H1 (cell line): ENCODE data around the gene MYH7B. TPM values are rescaled to one million over a fixed set of nuclear protein-coding genes. Genes with fewer than 3 reads are reported as not detected.

Experiments used
- CTCF ChIA-PET: fragments of 300-600 bp; sonication (Branson Sonifier 250); formaldehyde crosslinking; loops from one replicate; lab custom pipeline; 2021; ENCODE audit not compliant: partially characterized antibody; lab: Charles Lee
- POLR2A ChIA-PET: fragments of 300-600 bp; sonication (Branson Sonifier 250); formaldehyde crosslinking; loops from one replicate; lab custom pipeline; 2021; ENCODE audit warnings: inconsistent platforms; ENCODE audit not compliant: partially characterized antibody; lab: Charles Lee
- DNase-seq, 2 experiments: peaks; one replicate each; pipeline versions ENCODE4 v3.0.0 to v3.0.0-alpha.2; 2010 to 2022; ENCODE audit warnings: low spot score in 2 of 2, low read depth in 1 of 2, mixed read lengths in 1 of 2
- FAIRE-seq: peaks from 2 replicates; lab custom pipeline; 2011; peaks lifted over from hg19 to GRCh38; lab: Jason Lieb, UNC
- H2AFZ ChIP-seq: 2 replicates; pipeline ENCODE4 v1.8.1; 2012; ENCODE audit warnings: low read length, inconsistent platforms
- H2AK5ac ChIP-seq: 2 replicates; pipeline ENCODE4 v1.6.1; 2013; ENCODE audit warnings: low read depth, low read length
- H2BK120ac ChIP-seq: replicated peaks from 2 replicates; pipeline ENCODE3; 2013; ENCODE audit warnings: low read depth, low read length, inconsistent platforms
- H2BK12ac ChIP-seq: 2 replicates; pipeline ENCODE4 v1.6.1; 2013; ENCODE audit warnings: low read depth, low read length
- H2BK15ac ChIP-seq: 2 replicates; pipeline ENCODE4 v1.6.1; 2013; ENCODE audit warnings: low read length
- H2BK20ac ChIP-seq: 2 replicates; pipeline ENCODE4 v1.6.1; 2013; ENCODE audit warnings: low read length
- H2BK5ac ChIP-seq: 2 replicates; pipeline ENCODE4 v1.6.1; 2013; ENCODE audit warnings: low read depth, low read length
- H3K14ac ChIP-seq: 2 replicates; pipeline ENCODE4 v1.6.1; 2013; ENCODE audit warnings: inconsistent platforms; ENCODE audit not compliant: insufficient read length
- H3K18ac ChIP-seq: 2 replicates; pipeline ENCODE4 v1.6.1; 2013; ENCODE audit warnings: low read length; ENCODE audit errors: extremely low read depth
- H3K23ac ChIP-seq: 2 replicates; pipeline ENCODE4 v1.6.1; 2013; ENCODE audit warnings: inconsistent platforms; ENCODE audit not compliant: insufficient read length
- H3K23me2 ChIP-seq: 2 replicates; pipeline ENCODE4 v1.6.1; 2013; ENCODE audit warnings: low read depth, low read length
- H3K27ac ChIP-seq: 2 replicates; pipeline ENCODE4 v1.6.1; 2011; ENCODE audit warnings: low read depth, low read length, inconsistent platforms
- H3K27me3 ChIP-seq, 4 experiments: replicated peaks in 1 of 4; 1 replicate in 1 of 4; 2 replicates in 3 of 4; pipeline versions ENCODE4 v1.6.1 to v1.8.1; 2011 to 2013; ENCODE audit warnings: low read length in 3 of 4, mild to moderate bottlenecking in 3 of 4, inconsistent platforms in 2 of 4, mixed read lengths in 2 of 4, moderate library complexity in 1 of 4; ENCODE audit not compliant: control insufficient read depth in 3 of 4, insufficient read depth in 3 of 4; ENCODE audit errors: extremely low read depth in 1 of 4
- H3K36me3 ChIP-seq, 4 experiments: 2 replicates each; pipeline versions ENCODE4 v1.6.1 to v1.8.1; 2011 to 2013; ENCODE audit warnings: mild to moderate bottlenecking in 4 of 4, low read length in 3 of 4, moderate library complexity in 2 of 4, control low read depth in 1 of 4, inconsistent platforms in 1 of 4; ENCODE audit not compliant: insufficient read depth in 4 of 4, control insufficient read depth in 2 of 4
- H3K4ac ChIP-seq: replicated peaks from 2 replicates; pipeline ENCODE3; 2013; ENCODE audit warnings: low read length, low read depth, mixed read lengths, inconsistent platforms; ENCODE audit not compliant: insufficient read length
- H3K4me1 ChIP-seq, 4 experiments: replicated peaks in 1 of 4; 1 replicate in 1 of 4; 2 replicates in 3 of 4; pipeline versions ENCODE4 v1.6.1 to v1.8.1; 2011 to 2013; ENCODE audit warnings: low read length in 3 of 4, inconsistent platforms in 2 of 4, mixed read lengths in 1 of 4; ENCODE audit not compliant: insufficient read depth in 4 of 4, control insufficient read depth in 3 of 4
- H3K4me2 ChIP-seq, 2 experiments: 2 replicates each; pipeline versions ENCODE4 v1.6.1 to v1.8.1; 2011 to 2013; ENCODE audit warnings: low read depth in 2 of 2, low read length in 2 of 2, control low read depth in 1 of 2, inconsistent platforms in 1 of 2, mild to moderate bottlenecking in 1 of 2; ENCODE audit not compliant: insufficient read depth in 1 of 2
- H3K4me3 ChIP-seq, 4 experiments: fragments of 200-600, 300-600 bp in 1 of 4; sonication (generic), shearing (Covaris generic), sonication (Bioruptor Twin) in 1 of 4; 2 replicates each; pipeline versions ENCODE4 v1.5.1 to v1.8.1; 2011 to 2016; ENCODE audit warnings: low read length in 4 of 4, low read depth in 3 of 4, control low read depth in 2 of 4, inconsistent platforms in 2 of 4, mild to moderate bottlenecking in 2 of 4, mixed read lengths in 1 of 4, moderate library complexity in 1 of 4; ENCODE audit not compliant: insufficient read depth in 2 of 4; ENCODE audit errors: extremely low read depth in 1 of 4
- H3K56ac ChIP-seq: replicated peaks from 2 replicates; pipeline ENCODE3; 2013; ENCODE audit warnings: low read depth, mild to moderate bottlenecking, mixed read lengths, low read length, inconsistent platforms; ENCODE audit not compliant: insufficient read length
- H3K79me1 ChIP-seq: 2 replicates; pipeline ENCODE4 v1.6.1; 2013; ENCODE audit warnings: low read depth, low read length, control low read depth
- H3K79me2 ChIP-seq, 2 experiments: 2 replicates each; pipeline versions ENCODE4 v1.6.1 to v1.8.1; 2012 to 2013; ENCODE audit warnings: low read length in 2 of 2, mild to moderate bottlenecking in 2 of 2, inconsistent platforms in 1 of 2; ENCODE audit not compliant: insufficient read depth in 2 of 2, control insufficient read depth in 1 of 2
- H3K9ac ChIP-seq, 4 experiments: replicated peaks in 1 of 4; 1 replicate in 1 of 4; 2 replicates in 3 of 4; pipeline versions ENCODE4 v1.6.1 to v1.8.1; 2011 to 2013; ENCODE audit warnings: low read depth in 3 of 4, low read length in 3 of 4, control low read depth in 2 of 4, mild to moderate bottlenecking in 2 of 4, moderate library complexity in 2 of 4, inconsistent platforms in 1 of 4; ENCODE audit errors: extremely low read depth in 1 of 4
- H3K9me3 ChIP-seq, 2 experiments: 2 replicates each; pipeline versions ENCODE4 v1.6.1 to v1.8.1; 2012 to 2013; ENCODE audit warnings: mild to moderate bottlenecking in 2 of 2, moderate library complexity in 2 of 2, control low read depth in 1 of 2, inconsistent platforms in 1 of 2, low read depth in 1 of 2, low read length in 1 of 2, mixed read lengths in 1 of 2; ENCODE audit not compliant: insufficient read depth in 2 of 2
- H4K20me1 ChIP-seq, 2 experiments: replicated peaks in 1 of 2; 2 replicates each; pipeline versions ENCODE3 to v1.8.1; 2011 to 2013; ENCODE audit warnings: inconsistent platforms in 2 of 2, low read length in 2 of 2, mild to moderate bottlenecking in 1 of 2; ENCODE audit not compliant: insufficient read depth in 2 of 2, control insufficient read depth in 1 of 2
- H4K5ac ChIP-seq: 2 replicates; pipeline ENCODE4 v1.6.1; 2013; ENCODE audit warnings: low read length, low read depth, mixed read lengths, inconsistent platforms; ENCODE audit not compliant: insufficient read length
- H4K8ac ChIP-seq: 2 replicates; pipeline ENCODE4 v1.8.0; 2013; ENCODE audit warnings: mild to moderate bottlenecking, moderate library complexity, low read length, inconsistent platforms; ENCODE audit not compliant: insufficient read depth; ENCODE audit errors: extremely low read depth
- H4K91ac ChIP-seq: replicated peaks from 2 replicates; pipeline ENCODE3; 2013; ENCODE audit warnings: low read length, mixed read lengths, inconsistent platforms; ENCODE audit not compliant: insufficient read length
- ASH2L ChIP-seq: fragments of 200-600, 300-600 bp; sonication (generic); IDR thresholded peaks from one replicate; pipeline ENCODE4 v1.7.1; 2017; ENCODE audit warnings: low read length
- CHD2 ChIP-seq: IDR thresholded peaks from 2 replicates; pipeline ENCODE4 v1.6.1; 2012; ENCODE audit warnings: low read length, improper control_type of control experiment
- JUND ChIP-seq: IDR thresholded peaks from 2 replicates; pipeline ENCODE4 v1.6.1; 2011; ENCODE audit warnings: mild to moderate bottlenecking, improper control_type of control experiment, low read length
- KDM1A ChIP-seq: fragments of 200-600, 300-600 bp; sonication (generic); IDR thresholded peaks from 2 replicates; pipeline ENCODE4 v1.7.1; 2016; ENCODE audit warnings: mild to moderate bottlenecking, low read length, borderline replicate concordance
- SIX5 ChIP-seq: IDR thresholded peaks from 2 replicates; pipeline ENCODE4 v1.6.1; 2011; ENCODE audit warnings: mild to moderate bottlenecking, low read depth, low read length
- SP2 ChIP-seq: IDR thresholded peaks from 2 replicates; pipeline ENCODE4 v1.6.1; 2012; ENCODE audit warnings: mild to moderate bottlenecking, low read length, inconsistent platforms
- WGBS, 2 experiments: shearing (Covaris generic) in 1 of 2; methylation state at CpG; one replicate each; pipeline versions ENCODE4 v1.1.6 to v1.1.7; 2013 to 2015; ENCODE audit warnings: low lambda C conversion rate in 2 of 2, mixed read lengths in 2 of 2, inconsistent platforms in 1 of 2, low coverage in 1 of 2, missing lambda C conversion rate in 1 of 2; ENCODE audit not compliant: insufficient replicate concordance in 2 of 2, insufficient coverage in 1 of 2, insufficient read length in 1 of 2; ENCODE audit errors: extremely low coverage in 1 of 2, missing lambda C conversion rate in 1 of 2; 5-methylcytosine and 5-hydroxymethylcytosine counted together
- polyA plus RNA-seq, 7 experiments: library from polyadenylated mRNA; depleted of rRNA in 3 of 7; stranded (reverse) in 5 of 7; unstranded in 2 of 7; fragments of >200 nt in 5 of 7; fragments of 200-250 nt in 2 of 7; gene quantifications; 1 replicate in 5 of 7; 2 replicates in 1 of 7; 4 replicates in 1 of 7; pipeline versions ENCODE4 v1.2.1 to v1.2.3, GENCODE V29; 2011 to 2013; ENCODE audit warnings: missing spikeins in 2 of 7, mixed read lengths in 2 of 7
- total RNA-seq: library from RNA; stranded (reverse); fragmentation: NEBNext Ultra II Directional; extraction: Animal tissue kit (Norgen Biotek cat#: 25700); gene quantifications from 2 replicates; pipeline ENCODE4 v1.2.1, GENCODE V29; 2021

The MYH7B gene
- total and polyA plus RNA-seq, 2 of the 8 experiments (the other 6 are each of a cell fraction or from before 2014, with no cell fraction given): 0.15 to 0.30 TPM

DNA sequence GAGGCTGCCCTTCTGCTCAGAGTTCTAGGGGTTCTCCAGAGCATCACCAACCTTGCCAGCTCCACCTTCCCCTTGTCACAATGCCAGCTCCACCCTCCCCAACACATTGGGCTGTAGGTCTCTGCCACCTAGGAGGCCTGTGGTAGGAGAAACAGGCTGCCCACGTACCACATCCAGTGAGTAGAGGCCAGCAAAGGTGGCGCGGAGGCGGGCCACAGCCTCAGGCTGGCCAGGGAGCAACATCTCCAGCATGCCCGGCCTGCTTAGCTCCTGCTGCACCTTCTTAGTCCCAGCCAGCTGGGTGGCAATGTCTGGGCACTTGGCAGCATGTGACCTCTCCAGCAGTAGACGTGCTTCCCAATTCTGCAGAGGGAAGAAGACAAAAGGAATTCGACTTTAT lies 23.9 kb upstream of the MYH7B start:
- H2AFZ ChIP-seq: no peak overlapping the region
- no peak overlapping the region for H2BK12ac ChIP-seq
- no peaks in the 10 kb centered on the region; a peak in 1 of 4 replicates for H3K9me3 ChIP-seq
- no peaks in the 10 kb centered on the region for H3K27me3 ChIP-seq
- H3K23ac ChIP-seq: no peak overlapping the region
- H2BK15ac ChIP-seq: no peak overlapping the region
- no peak overlapping the region for H4K91ac ChIP-seq
- TF ChIP-seq JUND (no peak), KDM1A (no peak), SP2 (no peak), ASH2L (no peak), CHD2 (no peak), SIX5 (no peak)
- TF ChIP-seq, all 59 proteins: peak for 0
- H2BK5ac ChIP-seq: no peak overlapping the region
- H3K79me2 ChIP-seq: no peaks in the 10 kb centered on the region
- H3K23me2 ChIP-seq: no peaks in the 10 kb centered on the region; the same call in 1 of the 2 replicates
- H2BK120ac ChIP-seq: no peak overlapping the region
- H3K4me1 ChIP-seq: no peaks in the 10 kb centered on the region
- no peak overlapping the region for H2AK5ac ChIP-seq
- H4K5ac ChIP-seq: no peak overlapping the region
- H2BK20ac ChIP-seq: no peak overlapping the region
- ChIA-PET CTCF (interaction anchor here (0.6 to 1.1 kb wide), 3 partner anchors 9 to 67 kb away, joined by 4 read pairs; no protein-coding TSS in a partner anchor), POLR2A (no interaction called here)
- no peak overlapping the region for H4K8ac ChIP-seq
- H4K20me1 ChIP-seq: no peaks in the 10 kb centered on the region
- no peaks in the 10 kb centered on the region for H3K79me1 ChIP-seq
- H3K14ac ChIP-seq: no peak overlapping the region
- no peak overlapping the region for H3K27ac ChIP-seq
- H3K18ac ChIP-seq: no peak overlapping the region
- H3K4ac ChIP-seq: no peak overlapping the region
- H3K4me3 ChIP-seq: no peak overlapping the region
- no peak overlapping the region for H3K56ac ChIP-seq
- WGBS, 2 experiments: 91% methylated on average over 7 of the region's 7 CpGs; no CpG with 5 or more reads in 1 of the 2 experiments
- no peak for DNase-seq
- no peak for FAIRE-seq
- H3K36me3 ChIP-seq: peaks cover 0 to 10% (median 2%) of the 10 kb centered on the region in 4 experiments; a peak in 4 of 8 replicates
- no peak overlapping the region for H3K4me2 ChIP-seq
- no peak overlapping the region for H3K9ac ChIP-seq
